GM12892 (cell line): Measurements from ENCODE around the gene TRIM17.

Source experiments
- POLR2A ChIP-seq: IDR thresholded peaks from 2 replicates; pipeline ENCODE4 v1.6.1; 2011; ENCODE audit warnings: low read depth, low read length, control low read depth
- POLR2AphosphoS5 ChIP-seq: IDR thresholded peaks from 2 replicates; pipeline ENCODE4 v1.6.1; 2011; ENCODE audit warnings: low read depth, low read length, control low read depth

DNA sequence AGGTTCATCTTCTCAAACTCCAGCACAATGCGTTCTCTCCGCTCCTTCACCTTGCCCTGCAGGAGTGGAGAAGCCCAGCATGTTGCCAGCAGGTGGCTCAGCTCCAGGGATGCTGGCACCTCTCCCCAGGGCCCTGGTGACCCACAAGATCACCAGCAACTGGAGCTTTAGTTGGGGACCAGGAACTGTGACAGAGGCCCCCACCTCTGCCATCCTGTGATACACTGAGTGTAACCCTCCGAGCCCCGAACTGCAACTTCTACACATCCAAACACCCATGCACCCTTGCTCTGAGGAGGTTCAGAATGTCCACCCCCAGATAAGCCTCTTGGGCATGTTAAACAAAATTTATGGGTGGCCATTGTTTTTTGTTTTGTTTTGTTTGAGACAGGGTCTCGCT lies 5.5 kb downstream of the TRIM17 start:
- TF ChIP-seq POLR2AphosphoS5, result no peak
- TF ChIP-seq POLR2A, result no peak
